ENCODE data around the gene MYO18B. TPM values are rescaled to one million over a fixed set of nuclear protein-coding genes. Genes with fewer than 3 reads are reported as not detected.

Gene MYO18B
- total and polyA plus RNA-seq, 2 donors from 2014 or later: 0.19 to 0.41 TPM

DNA sequence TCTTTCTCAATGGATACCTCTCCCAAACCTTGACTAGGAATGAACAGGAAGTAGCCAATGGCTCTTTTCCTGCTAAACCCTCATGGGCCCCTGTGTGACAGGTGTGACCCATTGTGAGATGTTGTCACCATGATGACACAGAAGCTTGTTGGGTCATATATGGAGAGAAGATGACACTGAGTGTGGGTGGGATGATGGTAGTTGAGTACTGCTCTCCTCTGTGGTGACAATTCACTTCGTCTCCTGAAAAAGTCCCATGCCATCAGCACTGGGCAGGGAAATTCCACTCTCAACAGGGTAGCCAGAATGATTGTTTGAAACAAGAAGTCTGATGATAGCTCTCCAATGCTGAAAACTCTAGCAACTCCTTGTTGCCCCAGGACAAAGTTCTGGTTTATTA lies 333.3 kb downstream of the MYO18B start:
- Histone ChIP-seq H3K27ac (ENCODE audit: low read depth in 2 of 2, low read length in 2 of 2) (no peak overlapping the region), H3K36me3 (ENCODE audit: control insufficient read depth in 2 of 3, insufficient read depth in 3 of 3, low read length in 3 of 3) (no peaks in the 10 kb centered on the region), H3K4me1 (ENCODE audit: control insufficient read depth in 2 of 3, insufficient read depth in 2 of 3, low read depth in 1 of 3, low read length in 3 of 3) (no peaks in the 10 kb centered on the region), H3K4me3 (ENCODE audit: low read length in 3 of 3) (no peak overlapping the region), H3K9me3 (ENCODE audit: control insufficient read depth in 2 of 3, insufficient read depth in 1 of 3, low read length in 3 of 3) (peaks cover 0 to 3% (median 0%) of the 10 kb centered on the region in 3 donors), H3K27me3 (ENCODE audit: control insufficient read depth, insufficient read depth, low read length) (no peaks in the 10 kb centered on the region), H3K9ac (ENCODE audit: low read length in 3 of 3) (no peak overlapping the region)
- DNase-seq (no peak), FAIRE-seq (no peak)
- TF ChIP-seq, protein P1, sequence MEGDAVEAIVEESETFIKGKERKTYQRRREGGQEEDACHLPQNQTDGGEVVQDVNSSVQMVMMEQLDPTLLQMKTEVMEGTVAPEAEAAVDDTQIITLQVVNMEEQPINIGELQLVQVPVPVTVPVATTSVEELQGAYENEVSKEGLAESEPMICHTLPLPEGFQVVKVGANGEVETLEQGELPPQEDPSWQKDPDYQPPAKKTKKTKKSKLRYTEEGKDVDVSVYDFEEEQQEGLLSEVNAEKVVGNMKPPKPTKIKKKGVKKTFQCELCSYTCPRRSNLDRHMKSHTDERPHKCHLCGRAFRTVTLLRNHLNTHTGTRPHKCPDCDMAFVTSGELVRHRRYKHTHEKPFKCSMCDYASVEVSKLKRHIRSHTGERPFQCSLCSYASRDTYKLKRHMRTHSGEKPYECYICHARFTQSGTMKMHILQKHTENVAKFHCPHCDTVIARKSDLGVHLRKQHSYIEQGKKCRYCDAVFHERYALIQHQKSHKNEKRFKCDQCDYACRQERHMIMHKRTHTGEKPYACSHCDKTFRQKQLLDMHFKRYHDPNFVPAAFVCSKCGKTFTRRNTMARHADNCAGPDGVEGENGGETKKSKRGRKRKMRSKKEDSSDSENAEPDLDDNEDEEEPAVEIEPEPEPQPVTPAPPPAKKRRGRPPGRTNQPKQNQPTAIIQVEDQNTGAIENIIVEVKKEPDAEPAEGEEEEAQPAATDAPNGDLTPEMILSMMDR (IDR thresholded peaks at IDR 0.05; ENCODE audit: borderline replicate concordance, extremely low read depth, insufficient read depth): no peak
- intact Hi-C loops (cut with DNase I): no loop called here

DNA sequence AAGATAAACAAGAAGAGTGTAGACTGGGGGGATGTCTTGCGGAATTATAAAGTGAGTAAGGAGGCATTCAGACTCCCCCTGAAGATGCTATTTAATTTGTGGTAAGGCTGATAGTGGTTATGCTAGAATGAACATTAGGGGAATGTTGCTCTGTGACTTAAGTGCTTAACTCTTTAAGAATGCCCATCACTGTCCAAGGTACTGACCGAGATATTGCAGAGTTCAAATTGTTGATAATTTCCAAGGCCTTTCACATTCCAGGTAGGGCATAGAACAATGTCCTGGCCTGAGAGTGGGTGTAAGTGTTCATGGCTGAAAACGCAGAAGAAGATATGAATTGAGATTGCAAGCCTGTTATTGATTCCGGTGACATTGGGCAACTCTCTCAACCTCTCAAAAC lies 337.0 kb downstream of the MYO18B start:
- Histone ChIP-seq H3K4me1 (ENCODE audit: control insufficient read depth in 2 of 3, insufficient read depth in 2 of 3, low read depth in 1 of 3, low read length in 3 of 3) (no peaks in the 10 kb centered on the region), H3K9me3 (ENCODE audit: control insufficient read depth in 2 of 3, insufficient read depth in 1 of 3, low read length in 3 of 3) (peaks cover 0 to 3% (median 0%) of the 10 kb centered on the region in 3 donors), H3K27ac (ENCODE audit: low read depth in 2 of 2, low read length in 2 of 2) (no peak overlapping the region), H3K9ac (ENCODE audit: low read length in 3 of 3) (no peak overlapping the region), H3K4me3 (ENCODE audit: low read length in 3 of 3) (no peak overlapping the region), H3K27me3 (ENCODE audit: control insufficient read depth, insufficient read depth, low read length) (no peaks in the 10 kb centered on the region), H3K36me3 (ENCODE audit: control insufficient read depth in 2 of 3, insufficient read depth in 3 of 3, low read length in 3 of 3) (no peaks in the 10 kb centered on the region)
- DNase-seq (peak in 3 of 5 donors; percentile 12 to 58 (median 39)), FAIRE-seq (no peak)
- TF ChIP-seq, protein P1 (IDR thresholded peaks at IDR 0.05; ENCODE audit: borderline replicate concordance, extremely low read depth, insufficient read depth): no peak
- intact Hi-C loops (cut with DNase I): no loop called here

Other genes starting within 250 kb of the MYO18B start
- 11.5 TPM for gene GRK3, start 177.5 kb upstream of the MYO18B start, total RNA-seq
- gene GRK3, start 177.5 kb upstream of the MYO18B start, polyA plus RNA-seq (ENCODE audit: insufficient read depth, low read depth, low replicate concordance): 1.6 TPM